Heart right ventricle (tissue), 16 donors: ENCODE results near the gene SFXN5. TPM values are rescaled to one million over a fixed set of nuclear protein-coding genes. Genes with fewer than 3 reads are reported as not detected.
"Not testable (repeated sequence)": the region's sequence is repeated elsewhere in the genome, so short reads cannot be mapped to it uniquely, and the experiment has no call there.

Experiments used
- ATAC-seq, 8 donors: fragments of 200-7000 bp; cut with Tn5 transposase; one replicate each; pipeline ENCODE4 v1.9.1; 2020; ENCODE audit warnings: mild to moderate bottlenecking in 8 of 8, moderate library complexity in 8 of 8, moderate number of reproducible peaks in 1 of 8
- DNase-seq, 2 donors: peaks; one replicate each; pipeline ENCODE4 v3.0.0-alpha.2; 2020
- H3K27ac ChIP-seq, 10 donors: fragments of 200-600 bp; sonication (generic) in 2 of 10; one replicate each; pipeline versions ENCODE4 v1.5.0 to v1.8.0; 2020 to 2022; ENCODE audit warnings: mild to moderate bottlenecking in 3 of 10
- H3K27me3 ChIP-seq, 7 donors: fragments of 200-600 bp; one replicate each; pipeline ENCODE4 v1.8.0; 2021 to 2022; ENCODE audit warnings: mild to moderate bottlenecking in 2 of 7
- H3K36me3 ChIP-seq, 9 donors: fragments of 200-600 bp; sonication (generic) in 1 of 9; one replicate each; pipeline versions ENCODE4 v1.5.0 to v1.8.0; 2020 to 2022; ENCODE audit warnings: mild to moderate bottlenecking in 2 of 9
- H3K4me1 ChIP-seq, 9 donors: fragments of 200-600 bp; sonication (generic) in 1 of 9; one replicate each; pipeline versions ENCODE4 v1.5.0 to v1.8.0; 2020 to 2022; ENCODE audit warnings: mild to moderate bottlenecking in 4 of 9
- H3K4me3 ChIP-seq, 10 donors: fragments of 200-600 bp; sonication (generic) in 2 of 10; one replicate each; pipeline versions ENCODE4 v1.5.0 to v1.8.0; 2020 to 2022; ENCODE audit warnings: mild to moderate bottlenecking in 7 of 10, moderate library complexity in 2 of 10
- H3K9me3 ChIP-seq, 11 donors: fragments of 200-600 bp in 10 of 11; sonication (generic) in 2 of 11; one replicate each; pipeline versions ENCODE4 v1.5.0 to v1.8.0; 2013 to 2022; ENCODE audit warnings: mild to moderate bottlenecking in 2 of 11, control low read depth in 1 of 11, moderate library complexity in 1 of 11
- CTCF ChIP-seq, 9 donors: fragments of 200-600 bp; sonication (generic) in 2 of 9; IDR thresholded peaks; one replicate each; pipeline versions ENCODE4 v1.5.0 to v1.8.0; 2021 to 2022; ENCODE audit warnings: antibody characterized with exemption in 9 of 9, mild to moderate bottlenecking in 5 of 9, moderate library complexity in 1 of 9
- WGBS, 2 donors: extraction: QIAGEN DNeasy Blood & Tissue Kit; methylation state at CpG; one replicate each; pipeline ENCODE4 v1.1.7; 2013; ENCODE audit warnings: inconsistent platforms in 1 of 2; 5-methylcytosine and 5-hydroxymethylcytosine counted together
- intact Hi-C, 10 donors: fragments of 100-400 bp; cut with DNase I; formaldehyde crosslinking; loops; one replicate each; pipeline versions ENCODE4 v1.11.1 to v1.14.2; 2022
- polyA plus RNA-seq, 2 donors: library from polyadenylated mRNA; stranded (reverse); fragments of 200-250 nt; gene quantifications; one replicate each; pipeline ENCODE4 v1.2.3, GENCODE V29; 2013
- total RNA-seq, 10 donors: library from RNA; stranded (reverse); fragmentation: NEBNext Ultra II Directional in 3 of 10; extraction: Animal tissue kit (Norgen Biotek cat#: 25700) in 3 of 10; gene quantifications; one replicate each; pipeline versions ENCODE4 v1.2.1 to v1.2.4, GENCODE V29; 2021 to 2023
- donor health status: Arrhythmogenic right ventricular cardiomyopathy.
- donor health status: ischemic (EF 13 %, LVEDD 7.1; RV severe dilation, severe dysfunction).
- donor health status: healthy with polysubstance abuse.
- donor health status: DM: no; HTN: yes; CAD: no.
- donor health status: DM: no; HTN: no; CAD: no.
- donor health status: ischemic (EF 25% LVEDD 6.9; RV normal size, moderate dysfunction).
- donor health status: ischemic (EF 25% LVEDD 5.7; RV mildly dilated, moderate dysfunction).
- donor health status: healthy.
- donor health status: DM: yes; HTN: yes; CAD: no.
- donor health status: Ischemic cardiomyopathy.
- donor health status: ischemic (EF 35%, LVEDD 5.7; RV mildly dilated, moderate dysfunction).
- donor health status: nonischemic (EF 11% LVEDD 7.7; RV severe dilation, severe dysfunction).
- donor health status: DM: yes; HTN: yes; CAD: no.
- donor health status: PGD.
- donor health status: ischemic (EF 29% LVEDD 5.4; RV normal size, mild dysfunction).
- donor health status: nonischemic (EF 23%, LVEDD 6.1; RV moderate dilation, normal function).

SFXN5 gene
- total and polyA plus RNA-seq, 12 donors = 4.4 to 11.8 (median 9.7) TPM

DNA sequence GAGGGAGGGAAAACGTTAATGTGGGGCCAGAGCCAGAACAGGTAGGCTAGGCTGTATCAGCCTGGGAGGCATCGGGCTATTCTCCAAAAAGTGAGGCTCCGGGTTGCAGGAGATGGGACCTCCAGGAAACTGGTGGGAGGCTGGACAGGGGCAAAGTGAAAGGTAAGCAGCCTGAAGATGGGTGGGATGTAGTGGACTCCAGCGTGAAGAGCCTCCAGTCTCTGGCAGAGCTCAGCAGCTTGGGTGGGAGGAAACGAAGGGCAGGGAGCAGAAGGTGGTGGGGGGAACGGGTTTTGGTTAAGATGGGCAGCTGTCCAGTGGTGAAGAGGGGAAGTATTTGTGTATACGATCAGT lies 157.3 kb downstream of the SFXN5 start:
- no peak for ATAC-seq
- 6% methylated on average over 7 of the region's 7 CpGs for WGBS, 2 donors
- no peak for TF ChIP-seq CTCF (IDR thresholded peaks at IDR 0.05)
- Histone ChIP-seq H3K27ac (no peak overlapping the region), H3K9me3 (no peaks in the 10 kb centered on the region), H3K27me3 (peaks cover 52 to 100% (median 99%) of the 10 kb centered on the region in 7 donors), H3K4me1 (peaks cover 18 to 43% (median 35%) of the 10 kb centered on the region in 9 donors), H3K4me3 (no peak overlapping the region), H3K36me3 (no peaks in the 10 kb centered on the region)
- intact Hi-C loops = no loop called here
- DNase-seq = no peak

DNA sequence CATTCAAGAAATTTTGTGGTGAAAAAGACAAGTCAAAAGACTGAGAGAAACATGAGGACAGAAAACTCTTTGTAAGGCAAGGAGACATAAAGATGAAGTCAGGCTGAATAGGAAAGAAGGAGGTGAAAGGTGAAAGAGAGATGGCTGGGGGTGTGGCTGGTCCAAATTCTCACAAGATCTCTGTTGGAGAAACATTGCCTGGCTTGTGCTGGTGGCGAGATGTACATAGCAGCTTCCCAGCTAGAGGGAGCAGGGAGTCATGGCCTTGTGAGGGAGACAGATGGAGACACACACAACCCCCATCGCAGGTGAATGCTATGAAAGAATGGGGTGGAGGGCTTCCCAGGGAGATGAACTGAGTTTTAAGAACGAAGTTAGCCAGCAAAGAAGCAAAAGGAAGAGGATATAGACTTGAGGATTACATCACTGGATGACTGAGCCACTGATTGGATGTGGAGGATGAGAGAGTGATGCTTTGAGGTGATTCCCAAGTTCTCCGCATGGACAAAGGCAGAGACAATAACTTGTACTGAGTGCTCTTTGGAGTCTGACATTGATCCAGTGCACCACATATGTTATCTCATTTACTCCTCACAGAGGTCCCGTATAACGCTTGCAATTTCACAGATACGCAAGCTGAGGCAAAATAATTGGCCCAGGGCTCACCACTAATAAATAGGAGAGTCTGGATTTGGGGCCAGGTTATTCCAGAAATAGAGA lies 157.9 kb downstream of the SFXN5 start:
- ATAC-seq = no peak
- H3K4me1 ChIP-seq = peaks cover 18 to 41% (median 32%) of the 10 kb centered on the region in 9 donors
- 17 to 19% methylated on average over 7 of the region's 7 CpGs for WGBS, 2 donors
- no peak overlapping the region for H3K4me3 ChIP-seq
- no peak for TF ChIP-seq CTCF (IDR thresholded peaks at IDR 0.05)
- H3K36me3 ChIP-seq = no peaks in the 10 kb centered on the region
- no peak overlapping the region for H3K27ac ChIP-seq
- H3K27me3 ChIP-seq = peaks cover 48 to 100% (median 100%) of the 10 kb centered on the region in 7 donors
- intact Hi-C loops = no loop called here
- no peak for DNase-seq
- H3K9me3 ChIP-seq = no peaks in the 10 kb centered on the region

GRCh38 chr2:72911256-72911655 lies 160.3 kb downstream of the SFXN5 start:
- no peak for ATAC-seq
- intact Hi-C loops = no loop called here
- H3K4me3 ChIP-seq = no peak overlapping the region

GRCh38 chr2:72908741-72909140 lies 162.8 kb downstream of the SFXN5 start:
- DNase-seq (no peak), ATAC-seq (no peak)
- Histone ChIP-seq H3K27me3 (peaks cover 2 to 100% (median 90%) of the 10 kb centered on the region in 7 donors), H3K27ac (no peak overlapping the region), H3K4me3 (no peak overlapping the region), H3K36me3 (no peaks in the 10 kb centered on the region), H3K4me1 (no peaks in the 10 kb centered on the region), H3K9me3 (no peaks in the 10 kb centered on the region)
- 88 to 90% methylated on average over 3 of the region's 3 CpGs for WGBS, 2 donors
- intact Hi-C loops = no loop called here
- no peak for TF ChIP-seq CTCF (IDR thresholded peaks at IDR 0.05)

More at GRCh38 chr2:72911256-72911655, 160.3 kb downstream of the SFXN5 start:
- no peak for TF ChIP-seq CTCF (IDR thresholded peaks at IDR 0.05)
- no peak overlapping the region for H3K27ac ChIP-seq
- peaks cover 24 to 100% (median 100%) of the 10 kb centered on the region in 7 donors for H3K27me3 ChIP-seq
- no peaks in the 10 kb centered on the region for H3K9me3 ChIP-seq
- H3K4me1 ChIP-seq = peaks cover 9 to 19% (median 12%) of the 10 kb centered on the region in 9 donors
- no peak for DNase-seq
- 35 to 40% methylated on average over 1 of the region's 1 CpG for WGBS, 2 donors
- no peaks in the 10 kb centered on the region for H3K36me3 ChIP-seq

DNA sequence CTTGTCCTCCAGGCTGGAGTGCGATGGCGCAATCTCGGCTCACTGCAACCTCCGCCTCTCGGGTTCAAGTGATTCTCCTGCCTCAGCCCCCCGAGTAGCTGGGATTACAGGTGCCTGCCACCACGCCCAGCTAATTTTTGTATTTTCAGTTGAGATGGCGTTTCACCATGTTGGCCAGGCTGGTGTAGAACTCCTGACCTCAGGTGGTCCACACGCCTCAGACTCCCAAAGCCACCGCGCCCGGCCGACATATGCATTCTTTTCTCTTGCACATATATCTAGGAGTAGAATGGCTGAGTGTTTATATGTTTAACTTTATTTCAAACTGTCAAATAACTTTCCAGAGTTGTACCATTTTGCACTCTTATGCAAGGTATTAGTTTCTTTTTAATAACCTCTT lies 164.1 kb downstream of the SFXN5 start:
- H3K4me1 ChIP-seq, DNase-seq, intact Hi-C loops, ATAC-seq, H3K9me3 ChIP-seq, H3K27ac ChIP-seq, H3K36me3 ChIP-seq, H3K4me3 ChIP-seq: not testable (repeated sequence)
- peaks cover 0 to 100% (median 88%) of the 10 kb centered on the region in 7 donors for H3K27me3 ChIP-seq
- WGBS, 2 donors = 86 to 92% methylated on average over 13 of the region's 13 CpGs
